T-helper 22 cell (primary cell): Measurements from ENCODE around the gene IDH3A.

ENCODE experiments used
- DNase-seq: peaks from one replicate; pipeline ENCODE4 v3.0.0-alpha.2; 2020; ENCODE audit warnings: low read depth

Gene IDH3A

DNA sequence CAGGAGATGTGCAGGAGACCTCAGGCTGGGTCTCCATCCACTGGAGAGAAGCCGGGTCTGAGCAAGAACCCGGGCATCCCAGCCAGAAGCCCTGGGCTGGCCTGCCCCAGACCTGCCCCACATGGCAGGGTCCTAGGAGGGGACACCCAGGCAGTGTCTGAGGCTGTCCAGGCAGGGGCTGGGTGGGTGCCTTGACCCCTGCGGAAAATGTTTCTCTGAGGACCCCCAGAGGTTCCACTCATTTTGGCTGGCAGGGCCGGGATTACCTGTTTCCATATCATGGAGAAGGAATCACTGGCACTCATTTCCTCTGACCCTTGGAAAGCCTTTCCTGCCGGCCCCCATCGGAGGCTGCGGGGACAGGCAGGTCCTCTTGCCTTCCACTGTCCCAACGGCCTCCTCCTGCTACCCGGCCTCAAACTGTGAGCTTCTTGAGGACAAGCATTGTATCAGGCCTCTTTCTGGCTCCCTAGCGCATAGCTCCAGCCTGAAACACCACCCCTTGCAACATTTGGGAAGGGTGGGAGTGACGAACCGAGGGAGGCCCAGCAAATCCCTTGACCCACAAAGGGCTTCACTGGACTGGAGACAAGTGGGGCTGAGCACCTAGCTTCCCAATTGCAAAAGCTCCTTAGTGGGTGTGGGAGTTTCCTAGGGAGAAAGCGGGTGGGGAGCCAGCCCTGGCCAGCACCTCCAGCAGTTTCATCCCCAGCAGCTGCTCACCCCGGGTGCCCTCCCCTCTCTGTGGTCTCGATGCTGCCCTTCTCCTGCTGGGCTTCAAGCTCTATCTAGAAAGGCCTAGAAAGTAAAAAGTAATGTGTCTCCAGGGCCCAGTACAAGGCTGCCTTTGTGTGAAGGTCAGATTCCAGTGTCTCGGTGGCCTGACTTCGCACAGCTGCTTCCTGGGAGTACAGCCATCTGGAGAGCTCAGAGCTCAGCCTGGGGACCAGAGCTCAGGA lies 55.5 kb downstream of the IDH3A start:
- DNase-seq: no peak

GRCh38 chr15:78205337-78205736 lies 56.2 kb downstream of the IDH3A start:
- no peak for DNase-seq

DNA sequence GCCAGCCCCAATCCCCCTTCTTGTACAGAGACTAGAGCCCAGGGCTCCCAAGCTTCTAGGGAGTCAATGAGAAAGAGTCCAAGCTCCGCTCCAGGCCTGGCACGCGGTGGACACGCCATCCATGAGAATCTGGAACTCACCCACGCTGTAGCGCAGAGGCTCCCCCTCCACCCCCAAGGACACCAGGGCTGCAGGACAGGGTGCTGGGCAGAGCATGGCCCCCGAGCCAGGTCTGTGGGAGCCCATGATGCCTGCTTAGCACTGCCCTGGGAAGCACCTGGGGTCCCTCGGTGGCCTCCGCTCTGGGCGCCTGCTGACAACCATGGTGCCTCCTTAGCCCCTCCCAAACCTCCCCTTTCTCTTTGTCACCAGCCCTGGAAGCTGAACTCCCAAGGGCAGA lies 56.7 kb downstream of the IDH3A start:
- DNase-seq: no peak

GRCh38 chr15:78206326-78207109 lies 57.4 kb downstream of the IDH3A start:
- DNase-seq: no peak

- DNase-seq: no peak
Measured at GRCh38 chr15:78207110-78207458, 57.9 kb downstream of the IDH3A start.

GRCh38 chr15:78207641-78208340 lies 58.6 kb downstream of the IDH3A start:
- DNase-seq: no peak

- no peak for DNase-seq
Measured at GRCh38 chr15:78208341-78208844, 59.2 kb downstream of the IDH3A start.

GRCh38 chr15:78208887-78209645 lies 59.9 kb downstream of the IDH3A start:
- no peak for DNase-seq

DNA sequence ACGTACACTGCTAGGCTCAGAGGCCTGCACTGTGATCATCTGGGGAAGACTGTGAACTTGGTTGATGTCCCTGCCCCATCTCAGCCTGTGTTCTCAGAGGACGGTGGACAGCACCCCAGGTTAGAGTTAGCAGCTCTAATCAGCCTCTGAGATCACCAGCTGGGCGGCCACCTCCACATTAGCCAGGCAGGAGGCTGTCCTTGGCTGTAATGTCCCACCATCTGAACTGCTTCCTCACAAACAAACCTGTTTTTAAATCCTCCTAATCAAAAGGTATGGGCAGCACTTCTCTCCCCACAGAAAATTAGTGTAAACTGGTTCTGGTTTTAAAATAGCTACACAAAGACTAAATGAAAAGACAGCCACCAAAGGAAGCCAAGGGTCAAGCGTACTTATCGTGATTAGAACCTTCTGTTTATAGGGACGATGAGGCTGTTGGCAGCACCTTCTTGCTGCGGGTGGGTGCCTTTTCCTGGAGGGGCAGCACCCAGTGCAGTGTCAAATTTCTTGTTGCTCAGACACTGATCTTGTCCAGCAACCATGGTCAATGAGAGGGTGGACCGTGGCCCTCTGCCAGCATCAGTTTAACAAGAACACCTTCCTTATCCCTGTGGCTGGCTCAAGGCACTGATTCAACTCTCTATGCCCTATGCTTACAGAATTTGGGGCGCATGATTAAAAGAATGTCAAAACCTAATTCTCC lies 60.6 kb downstream of the IDH3A start:
- DNase-seq: no peak

GRCh38 chr15:78210349-78210717 lies 61.2 kb downstream of the IDH3A start:
- DNase-seq: no peak

GRCh38 chr15:78211189-78211921 lies 62.2 kb downstream of the IDH3A start:
- no peak for DNase-seq

DNA sequence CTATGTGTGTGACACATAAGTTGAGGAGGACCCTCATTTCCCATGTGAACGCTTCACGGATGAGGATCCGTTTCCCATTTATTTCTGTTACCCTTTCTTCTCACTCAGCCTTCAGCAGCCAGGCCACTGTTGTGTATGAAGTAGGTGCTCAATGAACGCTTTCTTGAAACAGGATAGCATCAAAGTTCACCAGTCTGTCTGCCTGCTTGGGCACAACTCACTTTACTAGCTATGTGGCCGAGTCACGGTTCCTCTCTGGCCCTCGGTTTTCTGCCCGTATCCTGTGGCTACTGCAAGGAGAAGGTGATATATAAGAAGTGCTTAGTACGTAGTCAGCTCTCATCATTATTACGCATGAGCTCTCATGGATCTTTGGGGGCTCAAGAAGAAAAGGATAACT lies 62.8 kb downstream of the IDH3A start:
- no peak for DNase-seq

DNA sequence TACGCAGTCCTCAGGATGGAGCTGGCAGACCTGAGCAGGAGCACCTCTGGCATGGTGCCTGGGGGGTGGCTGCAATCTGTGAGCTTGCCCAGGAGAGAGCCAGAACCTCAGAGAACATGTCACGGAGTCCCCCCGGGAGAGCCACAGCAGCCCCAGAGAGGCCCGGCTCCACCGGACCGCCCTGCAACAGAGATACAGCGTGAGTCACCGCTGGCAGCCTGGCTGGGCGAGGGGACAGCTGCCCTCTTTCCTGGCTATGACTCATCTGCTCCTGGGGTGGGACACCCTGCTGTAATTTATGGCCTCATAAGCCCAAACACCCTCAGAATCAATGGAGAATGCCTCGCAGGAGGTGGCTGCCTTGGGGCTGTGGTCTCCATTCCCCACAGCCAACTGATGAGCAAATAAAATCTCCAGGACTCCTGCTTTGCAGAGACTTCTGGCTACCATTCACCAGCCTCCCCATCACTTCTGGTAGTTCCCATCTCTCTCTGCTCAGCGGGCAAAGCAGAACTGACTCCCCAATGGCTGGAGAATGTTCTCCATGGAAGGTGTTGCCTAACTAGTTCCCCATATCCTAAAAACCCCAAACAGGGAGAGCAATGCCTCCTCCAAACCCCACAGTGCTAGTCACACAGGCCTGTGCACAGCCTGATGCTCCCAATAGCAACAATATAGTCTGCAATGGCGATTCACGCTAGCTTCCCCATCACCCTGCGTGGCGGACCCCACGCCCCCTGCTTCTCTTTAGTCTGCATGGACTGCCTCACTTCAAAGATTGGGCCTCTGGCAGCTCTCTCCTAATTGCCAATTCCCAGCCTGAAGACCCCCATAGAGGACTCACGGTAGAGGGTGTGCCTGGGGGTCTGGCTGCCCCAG lies 63.6 kb downstream of the IDH3A start:
- DNase-seq: no peak

DNA sequence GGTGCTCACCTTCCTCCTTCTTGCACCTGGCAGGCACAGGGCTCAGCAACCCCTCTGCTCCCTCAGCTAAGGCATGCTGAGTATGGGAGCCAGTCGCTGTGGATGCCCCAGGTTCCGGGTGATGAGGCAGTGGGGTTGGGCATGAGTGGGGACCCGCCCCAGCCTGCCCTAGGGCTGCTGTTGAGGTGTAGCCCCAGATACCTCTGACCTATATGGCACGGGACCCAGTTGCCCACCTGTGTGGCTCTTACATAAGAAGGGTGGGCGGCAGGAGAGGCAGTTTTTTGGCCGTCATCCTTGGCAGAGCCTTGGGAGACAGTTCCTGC lies 64.2 kb downstream of the IDH3A start:
- no peak for DNase-seq

DNA sequence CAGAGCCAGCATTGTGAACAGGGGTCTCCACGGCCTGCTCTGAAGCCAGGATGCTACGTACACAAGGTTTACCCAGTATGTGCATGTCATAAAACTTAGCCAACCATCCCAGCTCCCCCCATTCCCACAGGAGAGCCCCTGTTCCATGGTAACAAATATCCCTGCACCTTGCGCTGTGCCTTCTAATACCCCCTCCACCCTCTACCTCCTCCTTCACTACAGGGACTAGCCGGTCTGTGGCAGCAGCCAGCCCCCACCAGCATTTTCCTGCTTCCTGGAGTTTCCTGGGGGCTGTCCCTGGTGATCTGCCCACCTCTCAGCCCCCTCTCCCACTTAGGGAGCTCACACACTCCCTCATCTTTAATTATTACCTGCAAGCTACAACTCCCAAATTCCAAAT lies 64.8 kb downstream of the IDH3A start:
- DNase-seq: no peak

- DNase-seq: no peak
Measured at GRCh38 chr15:78216276-78217104, 67.3 kb downstream of the IDH3A start.

DNA sequence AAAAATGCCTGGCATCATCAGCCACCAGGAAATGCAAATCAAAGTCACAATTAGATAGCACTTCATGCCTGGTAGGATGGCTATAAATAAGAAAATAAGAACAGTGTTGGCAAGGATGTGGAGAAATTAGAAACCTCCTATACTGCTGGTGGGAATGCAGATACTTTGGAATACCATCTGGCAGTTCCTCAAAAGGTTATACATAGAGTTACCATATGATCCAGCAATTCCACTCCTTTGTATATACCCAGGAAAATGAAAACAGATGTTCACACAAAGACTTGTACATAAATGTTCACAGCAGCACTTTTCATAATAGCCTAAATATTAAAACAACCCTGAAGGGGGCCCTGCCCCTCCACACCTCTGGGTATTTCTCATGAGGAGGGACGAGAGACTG lies 71.6 kb downstream of the IDH3A start:
- no peak for DNase-seq
